GM04503 (cell line): ENCODE data around the gene TTC39B.

Experiments used
- DNase-seq: peaks from one replicate; pipeline ENCODE4 v3.0.0-alpha.2; 2012; ENCODE audit warnings: low read depth

TTC39B gene

GRCh38 chr9:15163931-15164330 lies 143.1 kb downstream of the TTC39B start:
- no peak for DNase-seq

DNA sequence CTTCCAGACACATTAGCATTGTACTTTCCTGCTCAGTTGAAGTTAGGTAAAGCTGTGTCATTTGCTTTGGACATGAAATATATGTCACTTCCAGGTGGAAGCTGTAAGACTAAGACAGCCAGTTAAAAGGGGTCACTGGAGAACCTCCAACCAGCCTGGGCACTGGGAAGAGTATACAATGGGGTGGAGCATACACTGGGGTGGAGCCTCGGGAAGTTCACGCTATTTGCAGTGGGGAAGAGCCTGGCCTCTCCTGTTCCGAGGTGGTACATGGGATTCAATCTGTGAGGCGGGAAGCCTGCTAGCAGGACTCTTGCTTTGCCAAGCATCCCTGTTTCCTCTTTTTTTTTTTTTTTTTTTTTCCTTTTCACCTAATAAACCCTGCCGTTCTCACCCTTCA lies 145.3 kb downstream of the TTC39B start:
- DNase-seq: no peak

GRCh38 chr9:15160673-15161072 lies 146.3 kb downstream of the TTC39B start:
- DNase-seq: no peak

- no peak for DNase-seq
Measured at GRCh38 chr9:15158064-15158463, 149.0 kb downstream of the TTC39B start.

DNA sequence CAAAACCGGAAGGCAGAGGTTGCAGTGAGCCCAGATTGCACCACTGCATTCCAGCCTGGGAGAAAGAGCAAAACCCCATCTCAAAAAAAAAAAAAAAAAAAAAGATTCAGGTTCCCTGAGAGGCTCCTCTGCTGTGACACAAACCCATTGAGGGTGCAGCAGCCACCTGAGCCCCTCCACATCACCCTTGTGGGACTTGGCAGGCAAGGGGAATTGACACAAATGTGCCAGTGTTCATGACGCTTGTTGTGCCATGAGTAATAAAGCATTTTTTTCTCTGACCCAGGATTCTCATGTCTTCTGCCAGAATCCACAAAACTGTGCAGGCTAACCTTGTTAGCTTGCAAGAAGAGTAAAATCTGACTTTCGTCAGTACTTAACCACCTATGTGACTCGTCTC lies 149.6 kb downstream of the TTC39B start:
- no peak for DNase-seq

GRCh38 chr9:15156241-15156640 lies 150.8 kb downstream of the TTC39B start:
- DNase-seq: no peak

DNA sequence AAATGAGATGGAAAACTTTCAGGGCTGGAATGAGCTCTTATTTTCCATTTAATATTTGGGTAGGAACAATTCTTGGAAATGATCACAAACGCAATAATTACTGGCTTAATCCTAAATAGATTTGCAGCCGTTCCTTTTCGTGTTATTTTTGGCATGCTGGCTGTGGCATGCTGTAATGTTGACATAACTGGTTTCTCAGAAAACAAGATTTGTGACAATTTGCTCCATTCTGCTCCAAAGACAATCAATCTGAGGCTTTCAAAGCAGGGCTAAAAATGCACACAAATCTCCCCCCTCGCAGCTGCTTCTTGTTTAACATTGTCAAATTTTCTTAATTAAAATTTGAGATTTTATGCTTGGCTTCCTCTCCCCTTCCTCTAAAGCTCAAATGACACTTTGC lies 151.2 kb downstream of the TTC39B start:
- no peak for DNase-seq

DNA sequence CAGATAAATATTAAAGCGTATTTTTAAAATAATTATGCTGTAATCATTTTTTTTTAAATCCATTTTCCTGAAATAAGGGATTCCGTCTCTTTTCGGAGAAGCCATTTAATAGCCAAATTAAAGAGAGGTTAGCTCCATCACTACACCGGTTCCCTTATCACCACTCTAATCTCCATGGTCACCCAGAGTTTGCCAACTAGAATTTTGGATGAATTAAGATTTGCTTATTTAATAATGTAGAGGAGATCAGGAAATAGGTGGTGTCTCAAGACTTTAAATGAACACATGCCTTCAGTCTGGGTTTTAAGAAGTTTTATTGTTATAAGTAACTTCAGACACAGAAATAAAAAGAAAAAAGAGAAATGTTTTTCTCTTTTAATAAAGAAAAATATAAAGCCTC lies 151.7 kb downstream of the TTC39B start:
- DNase-seq: no peak

DNA sequence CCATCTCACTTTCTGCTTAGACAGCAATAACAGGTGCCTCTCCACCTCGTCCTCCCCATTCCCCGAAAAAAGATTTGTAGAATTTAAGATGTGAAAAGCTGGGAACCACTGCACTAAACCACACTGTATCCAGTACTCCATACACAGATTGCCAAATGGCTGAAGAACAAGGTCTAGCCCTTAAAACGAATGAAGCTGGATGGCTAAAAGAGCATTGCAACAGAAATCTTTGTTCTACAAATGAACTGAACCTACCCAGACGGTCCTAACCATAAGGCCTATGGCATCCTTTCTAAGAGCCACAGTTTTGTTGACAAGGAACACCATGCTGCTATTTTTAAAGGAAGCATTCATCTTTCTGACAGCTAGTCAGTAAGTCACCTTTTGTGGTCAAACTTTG lies 152.3 kb downstream of the TTC39B start:
- no peak for DNase-seq

GRCh38 chr9:15153961-15154360 lies 153.1 kb downstream of the TTC39B start:
- no peak for DNase-seq

GRCh38 chr9:15150939-15151338 lies 156.1 kb downstream of the TTC39B start:
- DNase-seq: no peak

DNA sequence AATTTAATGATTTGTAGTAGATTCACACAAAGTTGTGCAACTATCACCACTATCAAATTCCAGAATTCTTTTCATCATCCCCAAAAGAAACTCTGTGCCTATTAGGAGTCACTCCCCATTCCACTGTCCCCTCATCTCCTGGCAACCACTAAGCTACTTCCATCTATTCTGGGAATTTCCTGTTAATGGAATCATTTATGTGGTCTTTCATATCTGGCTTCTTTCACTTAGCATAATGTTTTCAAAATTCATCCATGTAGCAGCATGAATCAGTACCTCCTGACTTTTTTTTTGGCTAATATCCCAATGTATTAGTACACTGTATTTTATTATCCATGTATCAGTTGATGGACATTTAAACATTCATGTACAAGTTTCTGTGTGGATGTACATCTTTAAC lies 157.6 kb downstream of the TTC39B start:
- DNase-seq: no peak

- no peak for DNase-seq
Measured at GRCh38 chr9:15146268-15146700, 160.7 kb downstream of the TTC39B start.

DNA sequence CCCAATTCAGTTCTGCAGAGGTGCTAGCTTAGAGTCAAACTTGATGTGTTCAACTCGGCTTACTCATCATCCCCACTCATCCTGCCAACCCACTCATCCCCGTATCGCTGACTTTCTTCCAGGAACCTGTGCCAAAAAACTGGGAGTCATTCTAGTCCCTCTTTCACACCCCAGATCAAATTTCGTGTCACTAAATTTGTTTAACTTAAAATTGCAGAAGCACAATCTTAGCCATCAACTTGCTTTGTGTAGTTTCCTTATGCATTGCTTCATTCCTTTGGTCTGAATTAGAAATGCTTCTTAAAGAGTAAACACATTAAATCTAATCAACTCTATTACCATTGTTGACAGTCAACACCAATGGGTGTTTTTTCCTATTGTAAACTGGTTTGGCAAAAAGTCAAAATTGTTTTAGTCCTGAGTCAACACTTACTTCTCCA lies 162.4 kb downstream of the TTC39B start:
- no peak for DNase-seq

GRCh38 chr9:15142878-15143534 lies 164.0 kb downstream of the TTC39B start:
- DNase-seq: no peak

DNA sequence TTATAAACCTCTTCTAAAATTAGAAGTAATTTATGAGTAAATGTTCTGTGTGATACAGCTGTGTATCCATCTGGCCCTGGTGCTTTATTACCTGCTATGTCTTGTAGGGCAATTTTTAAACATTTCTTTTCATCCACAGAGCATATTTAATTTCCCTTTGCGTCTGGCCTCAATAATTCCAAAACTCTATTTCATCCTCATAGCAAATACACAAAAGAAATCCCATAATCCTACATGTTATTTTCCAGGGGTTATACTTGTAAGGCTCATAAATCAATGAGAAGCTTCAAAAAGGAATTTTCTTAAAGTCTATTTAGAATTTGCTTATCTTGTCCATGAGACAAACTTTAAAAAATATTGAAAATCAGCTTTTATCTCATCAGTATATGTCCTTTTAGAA lies 167.0 kb downstream of the TTC39B start:
- DNase-seq: no peak

DNA sequence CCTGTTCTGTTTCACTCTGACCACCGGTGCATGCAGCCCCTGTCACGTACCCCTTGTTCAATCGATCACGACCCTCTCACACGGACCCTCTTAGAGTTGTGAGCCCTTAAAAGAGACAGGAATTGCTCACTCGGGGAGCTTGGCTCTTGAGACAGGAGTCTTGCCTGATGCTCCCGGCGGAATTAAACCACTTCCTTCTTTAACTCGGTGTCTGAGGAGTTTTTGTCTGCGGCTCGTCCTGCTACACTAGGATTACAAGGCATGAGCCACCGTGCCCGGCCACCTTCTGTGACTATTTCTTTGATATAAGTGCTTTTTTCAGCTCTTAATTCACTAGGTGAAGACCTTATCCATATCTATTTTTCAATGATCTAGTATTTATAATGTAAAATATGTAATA lies 167.5 kb downstream of the TTC39B start:
- DNase-seq: no peak

DNA sequence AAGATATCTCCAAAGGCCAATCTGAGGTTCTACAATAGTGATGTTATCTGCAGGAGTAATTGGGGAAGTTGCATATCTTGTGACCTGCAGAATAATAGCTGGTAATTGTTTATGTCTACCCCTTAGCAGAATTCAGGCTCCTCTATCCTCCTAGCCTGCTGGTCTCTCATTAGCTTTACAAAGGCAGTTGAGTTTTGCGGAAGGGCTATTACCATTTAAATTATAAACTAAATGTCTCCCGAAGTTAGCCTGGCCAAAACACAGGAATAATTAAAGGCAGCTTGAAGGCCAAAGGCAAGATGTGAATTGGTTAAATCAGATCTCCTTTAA lies 168.7 kb downstream of the TTC39B start:
- DNase-seq: no peak

DNA sequence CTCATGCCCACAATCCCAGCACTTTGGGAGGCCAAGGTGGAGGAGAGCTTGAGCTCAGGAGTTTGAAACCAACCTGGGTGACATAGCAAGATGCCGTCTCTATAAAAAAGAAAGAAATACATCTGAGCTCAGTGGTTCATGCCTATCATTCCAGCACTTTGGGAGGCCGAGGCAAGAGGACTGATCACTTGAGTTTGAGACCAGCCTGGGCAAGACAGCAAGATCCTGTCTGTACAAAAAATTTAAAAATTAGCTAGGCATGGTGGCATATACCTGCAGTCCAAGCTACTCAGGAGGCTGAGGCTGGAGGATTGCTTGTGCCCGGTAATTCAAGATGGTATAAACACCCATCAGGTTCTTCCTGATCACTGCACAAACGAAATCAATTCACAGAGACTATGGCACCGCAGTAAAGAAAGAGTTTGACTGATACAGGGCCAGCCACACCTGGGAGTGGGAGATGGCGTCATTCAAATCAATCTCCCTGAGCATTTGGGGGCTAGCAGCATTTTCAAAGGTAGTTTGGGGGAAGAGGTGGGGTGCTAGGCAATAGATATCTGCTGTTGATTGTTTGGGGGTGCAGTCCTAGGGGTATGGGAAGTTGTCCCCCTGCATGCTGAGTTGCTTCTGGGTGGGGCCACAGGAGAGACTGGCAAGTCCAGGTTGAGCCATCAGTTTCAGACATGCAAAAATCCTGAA lies 169.2 kb downstream of the TTC39B start:
- no peak for DNase-seq

DNA sequence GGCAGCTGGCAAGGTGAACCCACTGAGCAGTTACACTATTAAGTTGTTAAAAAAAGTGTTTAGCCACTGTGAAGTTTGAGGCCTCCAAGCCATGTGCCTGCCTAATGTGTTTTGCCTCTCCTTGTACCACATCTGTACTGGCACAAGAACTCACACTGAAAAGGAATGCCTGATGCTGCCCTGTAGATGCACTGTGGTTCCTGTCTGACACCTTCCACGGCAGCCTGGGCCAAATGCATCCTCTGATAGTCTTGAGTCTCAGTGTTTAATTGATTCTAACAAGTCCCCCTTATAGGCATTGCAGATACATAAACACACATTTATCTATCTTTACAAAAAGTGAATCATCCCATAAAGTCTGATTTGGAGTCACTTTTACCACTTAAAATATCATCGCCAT lies 169.9 kb downstream of the TTC39B start:
- DNase-seq: no peak

DNA sequence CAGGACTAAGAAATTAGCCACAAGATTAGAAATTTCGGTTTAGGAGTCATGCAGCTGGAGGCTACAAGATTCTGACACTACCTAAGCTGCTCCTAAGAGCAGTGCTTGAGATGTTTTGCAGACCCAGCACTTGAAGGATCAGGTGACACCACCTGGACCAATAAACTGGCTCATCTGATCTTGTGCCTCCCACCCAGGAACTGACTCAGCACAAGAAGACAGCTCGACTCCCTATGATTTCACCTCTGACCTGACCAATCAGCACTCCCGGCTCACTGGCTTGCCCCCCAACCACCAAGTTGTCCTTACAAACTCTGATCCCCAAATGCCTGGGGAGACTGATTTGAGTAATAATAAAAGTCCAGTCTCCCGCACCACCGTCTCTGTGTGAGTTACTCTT lies 170.4 kb downstream of the TTC39B start:
- no peak for DNase-seq

DNA sequence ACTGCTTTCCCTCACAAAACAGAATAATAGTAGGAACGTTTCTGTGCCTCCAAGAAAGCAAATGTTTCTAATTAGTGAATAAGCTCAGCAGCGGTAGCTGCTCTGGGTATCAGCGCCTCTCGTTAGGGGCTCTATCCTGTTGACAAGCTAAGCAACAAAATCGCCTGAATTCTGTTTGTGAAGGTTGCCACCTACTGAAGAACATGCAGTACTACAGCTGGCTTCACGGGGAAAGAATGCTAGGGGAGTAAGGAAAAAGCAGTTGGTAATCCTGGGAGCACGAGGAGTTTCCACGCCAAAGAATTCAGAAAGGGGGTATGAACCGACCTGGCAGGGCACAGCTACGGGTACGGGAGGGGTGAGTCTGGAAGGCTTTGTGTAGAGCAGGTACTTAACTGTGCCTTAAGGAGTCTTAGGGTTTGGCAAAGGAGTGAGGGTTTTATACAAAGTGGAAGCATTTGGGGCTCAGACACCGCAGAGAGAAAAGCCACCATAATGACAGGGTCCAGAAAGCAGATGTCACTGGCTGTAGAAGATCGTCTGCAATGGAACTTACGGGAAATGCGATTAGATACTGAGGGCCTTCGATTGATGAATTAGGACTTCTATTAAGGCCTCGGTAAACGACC lies 171.7 kb downstream of the TTC39B start:
- DNase-seq: peak; percentile 35

DNA sequence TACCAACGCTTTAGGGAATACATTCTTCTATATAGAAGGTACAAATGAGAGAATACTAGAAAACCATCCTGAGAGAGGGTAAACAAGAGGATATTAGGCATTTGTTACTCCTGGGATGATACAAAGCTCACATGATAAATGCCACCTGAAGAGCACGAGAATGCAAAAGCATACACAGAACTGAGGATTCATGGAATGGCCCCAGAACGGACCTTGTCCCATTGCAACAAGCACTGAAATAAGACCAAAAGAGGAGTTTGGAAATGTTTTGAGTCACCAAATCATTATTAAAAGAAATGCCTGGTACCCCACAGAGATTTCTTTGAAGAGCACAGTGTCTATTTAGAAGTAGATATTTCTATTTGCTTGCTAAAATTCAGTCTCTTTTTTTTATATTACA lies 173.5 kb downstream of the TTC39B start:
- DNase-seq: no peak

DNA sequence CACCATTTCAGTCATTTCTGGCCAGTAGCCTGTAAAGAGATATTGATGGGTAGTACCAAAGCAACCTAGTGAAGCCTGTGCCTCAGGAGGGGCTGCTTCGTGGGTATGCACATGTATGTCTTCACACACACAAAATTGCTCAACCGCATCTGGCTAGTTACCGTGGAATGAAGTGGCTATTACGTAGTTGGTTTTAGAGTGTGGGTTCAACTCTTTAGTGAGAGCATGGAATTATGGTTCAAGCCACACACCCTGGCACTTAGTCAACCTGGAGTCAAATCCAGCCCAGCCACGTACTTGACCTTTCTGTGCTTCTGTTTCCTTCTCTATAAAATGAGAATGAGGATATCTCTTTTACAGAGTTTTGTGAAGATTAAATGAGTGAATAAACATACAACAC lies 174.9 kb downstream of the TTC39B start:
- DNase-seq: no peak
